Measurements from ENCODE around the gene BPIFB3. TPM values are rescaled to one million over a fixed set of nuclear protein-coding genes. Genes with fewer than 3 reads are reported as not detected.

BPIFB3 gene
- total and polyA plus RNA-seq, 2 of the 13 experiments (the other 11 are each of a cell fraction or from before 2014, with no cell fraction given): 0.09 TPM; not detected in 1

DNA sequence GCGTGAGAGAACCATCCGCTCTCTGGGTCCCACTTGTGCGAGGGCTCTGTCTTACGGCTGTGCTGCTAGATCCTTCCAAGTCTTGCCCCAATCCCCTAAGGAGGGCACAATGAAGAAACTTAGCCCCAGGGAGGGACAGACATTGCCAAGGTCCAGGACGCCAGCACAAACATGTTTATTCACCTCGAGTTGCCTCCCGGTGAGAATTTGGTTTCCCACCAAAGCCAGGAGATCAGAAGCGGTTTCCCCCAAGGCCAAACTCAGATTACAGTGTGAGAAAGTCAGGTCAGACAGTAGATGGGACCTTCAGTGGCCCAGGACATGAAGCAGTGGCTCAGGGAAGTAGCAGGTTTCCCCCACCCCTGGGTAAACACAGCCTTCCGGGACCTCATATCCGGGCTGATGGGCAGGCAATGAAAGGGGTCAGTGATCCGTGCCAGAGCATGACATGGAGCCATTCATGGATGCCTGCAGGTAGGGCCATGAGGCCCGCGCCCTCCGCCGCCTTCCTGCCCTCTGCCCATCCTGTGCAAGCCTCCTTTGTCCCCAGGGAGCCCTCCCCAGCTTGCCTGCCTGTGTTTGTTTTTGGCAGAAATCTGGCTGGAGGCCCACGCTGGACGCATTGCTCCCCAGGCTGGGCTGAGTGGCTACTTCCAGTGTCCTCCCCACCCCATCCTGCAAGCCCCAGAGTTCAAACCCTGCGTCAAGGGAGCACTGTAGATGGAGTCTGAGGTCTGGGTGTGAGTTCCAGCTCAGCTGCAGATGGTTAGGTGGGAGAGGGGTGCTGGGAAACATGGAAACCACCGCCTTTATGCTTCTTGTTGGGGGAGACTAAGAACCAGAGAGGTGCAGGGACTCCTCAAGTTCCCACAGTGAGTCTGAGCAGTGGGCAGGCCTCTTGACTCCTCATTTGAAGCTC is 44.2 kb upstream of the BPIFB3 start (continued):
- TF ChIP-seq ZNF598 (CRISPR knock-in tag; IDR thresholded peaks at IDR 0.05; ENCODE audit: borderline replicate concordance): peak; percentile 95; the same call in 1 of the 2 replicates
- no peak for TF ChIP-seq BHLHE40 (IDR thresholded peaks at IDR 0.05; ENCODE audit: low read length)
- TF ChIP-seq HNF4A (CRISPR knock-in tag; IDR thresholded peaks at IDR 0.05): peak; percentile 63
- TF ChIP-seq ZFAT (CRISPR knock-in tag; conservative IDR thresholded peaks at IDR 0.05): no peak
- TF ChIP-seq PITX1 (CRISPR knock-in tag; IDR thresholded peaks at IDR 0.05): peak; percentile 95
- 0 out of 2 replicates have a peak, but pooled peaks have one; percentile 12 for TF ChIP-seq ZBTB1 (CRISPR knock-in tag; IDR thresholded peaks at IDR 0.05; ENCODE audit: borderline replicate concordance)
- TF ChIP-seq, protein P1, sequence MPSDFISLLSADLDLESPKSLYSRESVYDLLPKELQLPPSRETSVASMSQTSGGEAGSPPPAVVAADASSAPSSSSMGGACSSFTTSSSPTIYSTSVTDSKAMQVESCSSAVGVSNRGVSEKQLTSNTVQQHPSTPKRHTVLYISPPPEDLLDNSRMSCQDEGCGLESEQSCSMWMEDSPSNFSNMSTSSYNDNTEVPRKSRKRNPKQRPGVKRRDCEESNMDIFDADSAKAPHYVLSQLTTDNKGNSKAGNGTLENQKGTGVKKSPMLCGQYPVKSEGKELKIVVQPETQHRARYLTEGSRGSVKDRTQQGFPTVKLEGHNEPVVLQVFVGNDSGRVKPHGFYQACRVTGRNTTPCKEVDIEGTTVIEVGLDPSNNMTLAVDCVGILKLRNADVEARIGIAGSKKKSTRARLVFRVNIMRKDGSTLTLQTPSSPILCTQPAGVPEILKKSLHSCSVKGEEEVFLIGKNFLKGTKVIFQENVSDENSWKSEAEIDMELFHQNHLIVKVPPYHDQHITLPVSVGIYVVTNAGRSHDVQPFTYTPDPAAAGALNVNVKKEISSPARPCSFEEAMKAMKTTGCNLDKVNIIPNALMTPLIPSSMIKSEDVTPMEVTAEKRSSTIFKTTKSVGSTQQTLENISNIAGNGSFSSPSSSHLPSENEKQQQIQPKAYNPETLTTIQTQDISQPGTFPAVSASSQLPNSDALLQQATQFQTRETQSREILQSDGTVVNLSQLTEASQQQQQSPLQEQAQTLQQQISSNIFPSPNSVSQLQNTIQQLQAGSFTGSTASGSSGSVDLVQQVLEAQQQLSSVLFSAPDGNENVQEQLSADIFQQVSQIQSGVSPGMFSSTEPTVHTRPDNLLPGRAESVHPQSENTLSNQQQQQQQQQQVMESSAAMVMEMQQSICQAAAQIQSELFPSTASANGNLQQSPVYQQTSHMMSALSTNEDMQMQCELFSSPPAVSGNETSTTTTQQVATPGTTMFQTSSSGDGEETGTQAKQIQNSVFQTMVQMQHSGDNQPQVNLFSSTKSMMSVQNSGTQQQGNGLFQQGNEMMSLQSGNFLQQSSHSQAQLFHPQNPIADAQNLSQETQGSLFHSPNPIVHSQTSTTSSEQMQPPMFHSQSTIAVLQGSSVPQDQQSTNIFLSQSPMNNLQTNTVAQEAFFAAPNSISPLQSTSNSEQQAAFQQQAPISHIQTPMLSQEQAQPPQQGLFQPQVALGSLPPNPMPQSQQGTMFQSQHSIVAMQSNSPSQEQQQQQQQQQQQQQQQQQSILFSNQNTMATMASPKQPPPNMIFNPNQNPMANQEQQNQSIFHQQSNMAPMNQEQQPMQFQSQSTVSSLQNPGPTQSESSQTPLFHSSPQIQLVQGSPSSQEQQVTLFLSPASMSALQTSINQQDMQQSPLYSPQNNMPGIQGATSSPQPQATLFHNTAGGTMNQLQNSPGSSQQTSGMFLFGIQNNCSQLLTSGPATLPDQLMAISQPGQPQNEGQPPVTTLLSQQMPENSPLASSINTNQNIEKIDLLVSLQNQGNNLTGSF (CRISPR knock-in tag; IDR thresholded peaks at IDR 0.05): 0 out of 2 replicates have a peak, but pooled peaks have one; percentile 56
- peak; percentile 86 for TF ChIP-seq ZNF274 (CRISPR knock-in tag; IDR thresholded peaks at IDR 0.05)
- peak; percentile 69; the same call in 1 of the 2 replicates for TF ChIP-seq REL (CRISPR knock-in tag; conservative IDR thresholded peaks at IDR 0.05)
- no peak for TF ChIP-seq NBN (conservative IDR thresholded peaks at IDR 0.05)
- TF ChIP-seq FOXA3 (CRISPR knock-in tag; IDR thresholded peaks at IDR 0.05): peak; percentile 100
- TF ChIP-seq NFIB (CRISPR knock-in tag; IDR thresholded peaks at IDR 0.05; ENCODE audit: borderline replicate concordance): 0 out of 2 replicates have a peak, but pooled peaks have one; percentile 75
- peak; percentile 81; the same call in 1 of the 2 replicates for TF ChIP-seq ZNF816 (CRISPR knock-in tag; IDR thresholded peaks at IDR 0.05; ENCODE audit: borderline replicate concordance)
- TF ChIP-seq ZNF569 (CRISPR knock-in tag; IDR thresholded peaks at IDR 0.05; ENCODE audit: borderline replicate concordance): no peak
- peak; percentile 85 for TF ChIP-seq ZNF891 (CRISPR knock-in tag; IDR thresholded peaks at IDR 0.05)
- TF ChIP-seq ZEB1 (IDR thresholded peaks at IDR 0.05; ENCODE audit: insufficient replicate concordance, low read depth): peak; percentile 93
- TF ChIP-seq SNAPC2 (CRISPR knock-in tag; IDR thresholded peaks at IDR 0.05): peak; percentile 98
- TF ChIP-seq YEATS4 (CRISPR knock-in tag; IDR thresholded peaks at IDR 0.05; ENCODE audit: borderline replicate concordance): no peak; the same call in 1 of the 2 replicates
- no peak for TF ChIP-seq ZNF180 (CRISPR knock-in tag; IDR thresholded peaks at IDR 0.05; ENCODE audit: borderline replicate concordance, low read depth)
- TF ChIP-seq U2AF2 (IDR thresholded peaks at IDR 0.05; ENCODE audit: low read depth, low read length): no peak
- TF ChIP-seq, protein P2, sequence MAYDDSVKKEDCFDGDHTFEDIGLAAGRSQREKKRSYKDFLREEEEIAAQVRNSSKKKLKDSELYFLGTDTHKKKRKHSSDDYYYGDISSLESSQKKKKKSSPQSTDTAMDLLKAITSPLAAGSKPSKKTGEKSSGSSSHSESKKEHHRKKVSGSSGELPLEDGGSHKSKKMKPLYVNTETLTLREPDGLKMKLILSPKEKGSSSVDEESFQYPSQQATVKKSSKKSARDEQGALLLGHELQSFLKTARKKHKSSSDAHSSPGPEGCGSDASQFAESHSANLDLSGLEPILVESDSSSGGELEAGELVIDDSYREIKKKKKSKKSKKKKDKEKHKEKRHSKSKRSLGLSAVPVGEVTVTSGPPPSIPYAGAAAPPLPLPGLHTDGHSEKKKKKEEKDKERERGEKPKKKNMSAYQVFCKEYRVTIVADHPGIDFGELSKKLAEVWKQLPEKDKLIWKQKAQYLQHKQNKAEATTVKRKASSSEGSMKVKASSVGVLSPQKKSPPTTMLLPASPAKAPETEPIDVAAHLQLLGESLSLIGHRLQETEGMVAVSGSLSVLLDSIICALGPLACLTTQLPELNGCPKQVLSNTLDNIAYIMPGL (CRISPR knock-in tag; IDR thresholded peaks at IDR 0.05; ENCODE audit: borderline replicate concordance in 1 of 2, low read depth in 1 of 2): peak in 1 of 2 experiments; percentile 75; a peak in 1 of 4 replicates
- TF ChIP-seq SOX6 (IDR thresholded peaks at IDR 0.05): no peak
- peak; percentile 97 for TF ChIP-seq SOX6 (CRISPR knock-in tag; IDR thresholded peaks at IDR 0.05)
